RWPE2 (cell line): ENCODE measurements around the gene SDF2.
"Not testable (repeated sequence)": the region's sequence is repeated elsewhere in the genome, so short reads cannot be mapped to it uniquely, and the experiment has no call there.

Source experiments
- ATAC-seq: fragments of 200-7000 bp; cut with Tn5 transposase; 3 replicates; pipeline ENCODE4 v1.9.1; 2021; ENCODE audit warnings: low read depth
- DNase-seq: peaks from one replicate; pipeline ENCODE4 v3.0.0-alpha.2; 2020; ENCODE audit warnings: low spot score
- H3K27ac ChIP-seq: fragments of 450-650 bp; 2 replicates; pipeline ENCODE4 v1.5.1; 2017; ENCODE audit warnings: mild to moderate bottlenecking; ENCODE audit not compliant: poor library complexity, severe bottlenecking
- H3K27me3 ChIP-seq: fragments of 250-450 bp; sonication (Bioruptor Pico); 2 replicates; pipeline ENCODE4 v1.5.1; 2021; ENCODE audit warnings: mild to moderate bottlenecking, moderate library complexity; ENCODE audit not compliant: insufficient read depth, poor library complexity, severe bottlenecking
- H3K36me3 ChIP-seq: fragments of 250-450 bp; sonication (Bioruptor Pico); 2 replicates; pipeline ENCODE4 v1.5.1; 2020; ENCODE audit warnings: low read depth, mild to moderate bottlenecking, moderate library complexity
- H3K4me1 ChIP-seq: fragments of 250-450 bp; sonication (Bioruptor Pico); 2 replicates; pipeline ENCODE4 v1.5.1; 2021; ENCODE audit warnings: mild to moderate bottlenecking, moderate library complexity; ENCODE audit not compliant: insufficient read depth, poor library complexity, severe bottlenecking
- H3K4me3 ChIP-seq: fragments of 250-450 bp; sonication (Bioruptor Pico); 2 replicates; pipeline ENCODE4 v1.5.1; 2021; ENCODE audit warnings: mild to moderate bottlenecking, moderate library complexity; ENCODE audit not compliant: severe bottlenecking
- H3K9me3 ChIP-seq: fragments of 250-450 bp; sonication (Bioruptor Pico); 2 replicates; pipeline ENCODE4 v1.5.1; 2021; ENCODE audit warnings: mild to moderate bottlenecking, moderate library complexity; ENCODE audit not compliant: severe bottlenecking
- TF ChIP-seq, protein P1 (sequence below): fragments of 450-650 bp; IDR thresholded peaks from one replicate; pipeline ENCODE4 v1.5.1; 2017; ENCODE audit warnings: mild to moderate bottlenecking, moderate library complexity; ENCODE audit not compliant: poor library complexity, severe bottlenecking

Gene SDF2

DNA sequence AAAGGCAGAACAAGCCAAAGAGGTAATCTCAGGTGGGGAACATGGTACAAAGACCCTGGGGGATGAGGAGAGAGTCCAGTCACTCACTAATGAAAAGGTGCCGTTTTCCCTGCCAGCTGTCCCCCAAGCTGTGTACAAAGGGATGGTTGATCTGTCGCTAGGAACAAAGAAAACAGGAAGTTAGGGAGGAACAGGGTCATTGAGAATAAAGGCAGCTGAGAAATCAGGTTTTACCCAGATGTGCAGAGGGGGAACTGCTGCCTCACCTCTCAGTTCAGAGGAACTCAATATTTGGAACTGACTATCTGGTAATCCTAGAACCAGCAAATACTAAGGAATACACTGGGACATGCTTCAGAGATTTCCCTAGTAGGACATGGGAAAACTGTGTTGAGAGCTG, 49.2 kb downstream of the SDF2 start:
- Histone ChIP-seq H3K4me1 (no peaks in the 10 kb centered on the region), H3K9me3 (no peaks in the 10 kb centered on the region), H3K27ac (no peak overlapping the region), H3K36me3 (peaks cover 60% of the 10 kb centered on the region), H3K4me3 (no peak overlapping the region), H3K27me3 (no peaks in the 10 kb centered on the region)
- ATAC-seq (no peak), DNase-seq (no peak)
- TF ChIP-seq, protein P1, sequence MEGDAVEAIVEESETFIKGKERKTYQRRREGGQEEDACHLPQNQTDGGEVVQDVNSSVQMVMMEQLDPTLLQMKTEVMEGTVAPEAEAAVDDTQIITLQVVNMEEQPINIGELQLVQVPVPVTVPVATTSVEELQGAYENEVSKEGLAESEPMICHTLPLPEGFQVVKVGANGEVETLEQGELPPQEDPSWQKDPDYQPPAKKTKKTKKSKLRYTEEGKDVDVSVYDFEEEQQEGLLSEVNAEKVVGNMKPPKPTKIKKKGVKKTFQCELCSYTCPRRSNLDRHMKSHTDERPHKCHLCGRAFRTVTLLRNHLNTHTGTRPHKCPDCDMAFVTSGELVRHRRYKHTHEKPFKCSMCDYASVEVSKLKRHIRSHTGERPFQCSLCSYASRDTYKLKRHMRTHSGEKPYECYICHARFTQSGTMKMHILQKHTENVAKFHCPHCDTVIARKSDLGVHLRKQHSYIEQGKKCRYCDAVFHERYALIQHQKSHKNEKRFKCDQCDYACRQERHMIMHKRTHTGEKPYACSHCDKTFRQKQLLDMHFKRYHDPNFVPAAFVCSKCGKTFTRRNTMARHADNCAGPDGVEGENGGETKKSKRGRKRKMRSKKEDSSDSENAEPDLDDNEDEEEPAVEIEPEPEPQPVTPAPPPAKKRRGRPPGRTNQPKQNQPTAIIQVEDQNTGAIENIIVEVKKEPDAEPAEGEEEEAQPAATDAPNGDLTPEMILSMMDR, result no peak

DNA sequence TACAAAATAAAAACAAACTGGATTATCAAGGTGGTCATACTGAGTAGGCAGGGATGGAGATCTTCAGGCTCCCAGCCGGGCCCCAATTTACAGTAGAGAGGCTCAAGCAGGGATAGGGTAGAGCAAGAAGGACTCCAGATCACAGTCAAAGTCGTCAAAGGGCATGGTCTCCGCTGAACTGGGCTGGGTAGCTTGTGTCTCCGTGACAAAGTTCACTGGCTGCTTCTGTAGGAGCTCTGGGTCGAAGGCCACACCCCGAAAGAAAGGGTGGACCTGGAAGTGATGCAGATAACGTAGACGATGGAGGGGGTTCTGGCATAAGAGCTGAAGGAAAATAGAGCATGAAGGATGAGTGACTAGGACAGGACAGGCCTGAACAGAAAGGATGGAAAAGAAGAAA, 51.3 kb downstream of the SDF2 start:
- Histone ChIP-seq H3K4me3 (no peak overlapping the region), H3K27me3 (no peaks in the 10 kb centered on the region), H3K27ac (no peak overlapping the region), H3K9me3 (no peaks in the 10 kb centered on the region), H3K4me1 (no peaks in the 10 kb centered on the region), H3K36me3 (peaks cover 39% of the 10 kb centered on the region)
- TF ChIP-seq, protein P1, result no peak
- no peak for DNase-seq
- ATAC-seq, result no peak

DNA sequence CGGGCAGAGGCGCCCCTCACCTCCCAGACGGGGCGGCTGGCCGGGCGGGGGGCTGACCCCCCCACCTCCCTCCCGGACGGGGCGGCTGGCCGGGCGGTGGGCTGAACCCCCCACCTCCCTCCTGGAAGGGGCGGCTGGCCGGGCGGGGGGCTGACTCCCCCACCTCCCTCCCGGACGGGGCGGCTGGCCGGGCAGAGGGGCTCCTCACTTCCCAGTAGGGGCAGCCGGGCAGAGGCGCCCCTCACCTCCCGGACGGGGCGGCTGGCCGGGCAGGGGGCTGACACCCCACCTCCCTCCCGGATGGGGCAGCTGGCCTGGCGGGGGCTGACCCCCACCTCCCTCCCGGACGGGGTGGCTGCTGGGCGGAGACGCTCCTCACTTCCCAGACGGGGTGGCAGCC, 57.7 kb downstream of the SDF2 start:
- H3K36me3 ChIP-seq, DNase-seq, ATAC-seq, H3K27ac ChIP-seq, H3K9me3 ChIP-seq, H3K4me3 ChIP-seq, H3K4me1 ChIP-seq, H3K27me3 ChIP-seq: not testable (repeated sequence)

DNA sequence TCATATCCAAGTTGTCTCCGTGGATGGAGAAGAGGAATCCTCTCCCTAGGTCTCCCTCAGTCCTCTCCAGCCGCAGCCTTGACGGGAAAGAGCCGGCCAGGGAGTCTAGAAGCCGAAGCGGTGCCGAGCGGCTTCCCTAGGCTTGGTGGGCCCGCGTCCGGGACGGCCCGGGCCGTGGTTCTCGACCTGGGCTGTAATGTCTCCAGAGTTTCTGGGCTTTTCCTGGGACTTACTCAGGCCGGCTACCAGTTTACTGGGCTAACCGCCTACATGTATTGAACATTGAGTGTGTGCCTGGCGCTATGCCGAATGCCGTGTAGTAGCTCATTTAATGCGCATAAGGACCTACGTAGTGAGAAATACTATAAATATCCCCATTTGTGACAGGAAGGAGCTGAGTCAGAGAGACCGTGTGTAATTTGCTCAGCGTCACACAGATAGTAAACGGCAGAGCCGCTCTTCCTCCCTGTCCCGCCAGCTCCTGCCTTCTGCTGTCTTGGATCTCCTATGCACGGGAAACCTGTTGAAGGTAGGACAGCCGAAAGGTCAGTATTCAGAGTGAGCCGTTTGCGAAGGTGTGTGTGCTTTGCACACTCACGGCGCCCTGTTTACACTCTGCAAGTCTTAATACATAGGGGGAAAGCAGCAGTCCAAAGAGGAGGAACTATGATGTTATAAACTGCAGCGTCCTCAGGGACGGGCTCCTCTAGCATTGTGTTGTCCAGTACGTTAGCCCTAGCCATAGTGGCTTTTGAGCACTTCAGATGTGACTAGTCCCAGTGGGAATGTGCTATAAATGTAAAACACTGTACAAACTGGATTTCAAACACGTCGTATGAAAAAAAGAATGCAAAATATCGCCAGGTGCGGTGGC, 62.2 kb downstream of the SDF2 start:
- no peaks in the 10 kb centered on the region for H3K9me3 ChIP-seq
- DNase-seq, result no peak
- peak overlapping the region; percentile 68 for H3K27ac ChIP-seq
- TF ChIP-seq, protein P1, result no peak
- peak overlapping the region; percentile 61 for H3K4me3 ChIP-seq
- peaks cover 5% of the 10 kb centered on the region for H3K4me1 ChIP-seq
- no peaks in the 10 kb centered on the region for H3K27me3 ChIP-seq
- peak; percentile 58 for ATAC-seq
- peaks cover 23% of the 10 kb centered on the region for H3K36me3 ChIP-seq

DNA sequence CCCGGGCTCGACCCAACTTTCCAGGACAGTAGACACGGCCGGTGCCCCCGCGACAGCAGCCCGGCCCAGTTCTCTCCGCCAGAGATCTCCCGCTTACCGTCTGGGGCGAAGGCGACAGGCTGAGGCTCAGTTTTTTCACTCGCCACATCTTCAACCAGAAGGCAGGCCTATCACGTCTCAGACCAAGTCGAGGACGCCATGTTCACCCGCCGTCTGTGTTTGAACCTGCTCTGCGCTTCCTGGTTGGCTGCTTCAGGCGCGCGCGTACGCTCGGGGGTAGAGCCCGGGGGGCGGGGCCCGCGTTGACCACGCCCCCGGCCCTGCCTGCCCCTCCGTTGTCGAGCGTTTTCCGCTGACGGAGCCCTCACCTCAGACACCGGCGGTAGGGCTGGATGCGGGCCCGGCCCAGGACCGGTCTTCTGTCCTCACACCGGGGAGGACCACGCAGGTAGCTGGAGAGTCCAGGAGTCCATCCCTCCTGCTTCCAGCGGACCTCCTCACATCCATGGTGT, 62.9 kb downstream of the SDF2 start, which contains the start of gene SPAG5:
TSS of gene SPAG5 (minus strand) at position 227 of the 512 bp plus-strand sequence. CDS start at position 148, 79 bp downstream.
- TF ChIP-seq, protein P1, result no peak
- no peaks in the 10 kb centered on the region for H3K27me3 ChIP-seq
- ATAC-seq, result peak; percentile 86
- peak within 1 kb of the TSS; percentile 61 for H3K4me3 ChIP-seq
- H3K27ac ChIP-seq, result peak within 1 kb of the TSS; percentile 68
- peaks cover 28% of the 10 kb centered on the region for H3K36me3 ChIP-seq
- H3K9me3 ChIP-seq, result no peaks in the 10 kb centered on the region
- H3K4me1 ChIP-seq, result peaks cover 5% of the 10 kb centered on the region
- peak; percentile 93 for DNase-seq
